ENCODE results near the gene HRNR.

GRCh38 chr1:152189657-152190442, 34.1 kb downstream of the HRNR start:
- TF ChIP-seq, protein P1, sequence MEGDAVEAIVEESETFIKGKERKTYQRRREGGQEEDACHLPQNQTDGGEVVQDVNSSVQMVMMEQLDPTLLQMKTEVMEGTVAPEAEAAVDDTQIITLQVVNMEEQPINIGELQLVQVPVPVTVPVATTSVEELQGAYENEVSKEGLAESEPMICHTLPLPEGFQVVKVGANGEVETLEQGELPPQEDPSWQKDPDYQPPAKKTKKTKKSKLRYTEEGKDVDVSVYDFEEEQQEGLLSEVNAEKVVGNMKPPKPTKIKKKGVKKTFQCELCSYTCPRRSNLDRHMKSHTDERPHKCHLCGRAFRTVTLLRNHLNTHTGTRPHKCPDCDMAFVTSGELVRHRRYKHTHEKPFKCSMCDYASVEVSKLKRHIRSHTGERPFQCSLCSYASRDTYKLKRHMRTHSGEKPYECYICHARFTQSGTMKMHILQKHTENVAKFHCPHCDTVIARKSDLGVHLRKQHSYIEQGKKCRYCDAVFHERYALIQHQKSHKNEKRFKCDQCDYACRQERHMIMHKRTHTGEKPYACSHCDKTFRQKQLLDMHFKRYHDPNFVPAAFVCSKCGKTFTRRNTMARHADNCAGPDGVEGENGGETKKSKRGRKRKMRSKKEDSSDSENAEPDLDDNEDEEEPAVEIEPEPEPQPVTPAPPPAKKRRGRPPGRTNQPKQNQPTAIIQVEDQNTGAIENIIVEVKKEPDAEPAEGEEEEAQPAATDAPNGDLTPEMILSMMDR (IDR thresholded peaks at IDR 0.05; ENCODE audit: borderline replicate concordance, extremely low read depth, low read length, poor library complexity, severe bottlenecking): peak; percentile 84
- no peak for TF ChIP-seq EZH2 (IDR thresholded peaks at IDR 0.05; ENCODE audit: borderline replicate concordance, low read depth, low read length, severe bottlenecking)
